HG03457 (cell line): ENCODE measurements around the gene PANX1.
A peak's percentile ranks its signal among the peaks of the same experiment; 100 is the strongest.
"Not testable (repeated sequence)": the region's sequence is repeated elsewhere in the genome, so short reads cannot be mapped to it uniquely, and the experiment has no call there.

Experiments used
- ATAC-seq: cut with Tn5 transposase; IDR thresholded peaks from one replicate; pipeline ENCODE4 v1.9.1; 2021; ENCODE audit warnings: moderate number of reproducible peaks; ENCODE audit not compliant: unreplicated experiment

Gene PANX1, protein sequence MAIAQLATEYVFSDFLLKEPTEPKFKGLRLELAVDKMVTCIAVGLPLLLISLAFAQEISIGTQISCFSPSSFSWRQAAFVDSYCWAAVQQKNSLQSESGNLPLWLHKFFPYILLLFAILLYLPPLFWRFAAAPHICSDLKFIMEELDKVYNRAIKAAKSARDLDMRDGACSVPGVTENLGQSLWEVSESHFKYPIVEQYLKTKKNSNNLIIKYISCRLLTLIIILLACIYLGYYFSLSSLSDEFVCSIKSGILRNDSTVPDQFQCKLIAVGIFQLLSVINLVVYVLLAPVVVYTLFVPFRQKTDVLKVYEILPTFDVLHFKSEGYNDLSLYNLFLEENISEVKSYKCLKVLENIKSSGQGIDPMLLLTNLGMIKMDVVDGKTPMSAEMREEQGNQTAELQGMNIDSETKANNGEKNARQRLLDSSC

DNA sequence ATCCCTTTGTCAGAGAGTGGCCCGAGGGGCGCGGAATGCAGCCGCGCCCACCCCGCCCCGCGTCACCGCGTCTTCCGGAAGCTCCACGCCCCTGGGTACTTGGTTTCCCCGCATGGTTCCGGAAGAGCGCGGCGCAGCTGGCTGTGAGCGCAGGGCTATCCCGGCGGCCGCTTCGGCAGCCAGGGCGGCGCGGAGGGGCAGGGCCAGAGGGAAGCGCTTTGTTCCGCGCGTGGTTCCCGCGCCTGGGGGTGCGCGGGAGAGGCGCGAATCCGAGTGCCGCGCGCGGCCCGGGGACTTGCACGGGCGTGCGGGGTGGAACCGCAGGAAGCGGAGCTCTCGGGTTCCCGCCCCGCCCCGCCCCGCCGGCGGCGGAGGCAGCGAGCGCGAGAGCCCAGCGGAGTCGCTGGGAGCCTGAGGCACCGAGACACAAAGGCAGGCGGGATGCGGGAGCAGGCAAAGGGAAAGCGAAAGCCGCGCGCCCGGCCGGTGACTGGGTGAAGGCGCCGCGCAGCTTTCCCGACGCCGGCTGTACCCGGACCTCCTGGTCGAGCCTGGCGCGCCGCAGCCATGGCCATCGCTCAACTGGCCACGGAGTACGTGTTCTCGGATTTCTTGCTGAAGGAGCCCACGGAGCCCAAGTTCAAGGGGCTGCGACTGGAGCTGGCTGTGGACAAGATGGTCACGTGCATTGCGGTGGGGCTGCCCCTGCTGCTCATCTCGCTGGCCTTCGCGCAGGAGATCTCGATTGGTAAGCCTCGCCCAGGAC is at the start of gene PANX1:
Gene PANX1 (plus strand): TSS at position 96 of the 766 bp plus-strand sequence. CDS start 472 bp downstream, at position 568.
- ATAC-seq, result peak; percentile 81

DNA sequence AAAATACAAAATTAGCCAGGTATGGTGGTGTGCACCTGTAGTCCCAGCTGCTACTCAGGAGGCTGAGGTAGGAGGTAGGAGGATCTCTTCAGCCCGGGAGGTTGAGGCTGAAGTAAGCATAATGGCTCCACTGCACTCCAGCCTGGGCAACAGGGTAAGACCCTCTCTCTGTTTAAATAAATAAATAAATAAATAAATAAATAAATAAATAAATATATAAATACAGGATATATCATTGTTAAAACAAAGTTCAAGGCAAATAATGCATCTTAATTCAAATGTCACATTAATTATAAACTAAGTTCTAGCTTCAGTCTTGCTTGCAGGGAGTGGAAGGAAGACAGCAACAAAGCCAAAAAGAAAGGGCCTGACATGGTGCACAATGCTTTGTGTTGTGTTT is 44.5 kb upstream of the PANX1 start:
- ATAC-seq, result no peak

DNA sequence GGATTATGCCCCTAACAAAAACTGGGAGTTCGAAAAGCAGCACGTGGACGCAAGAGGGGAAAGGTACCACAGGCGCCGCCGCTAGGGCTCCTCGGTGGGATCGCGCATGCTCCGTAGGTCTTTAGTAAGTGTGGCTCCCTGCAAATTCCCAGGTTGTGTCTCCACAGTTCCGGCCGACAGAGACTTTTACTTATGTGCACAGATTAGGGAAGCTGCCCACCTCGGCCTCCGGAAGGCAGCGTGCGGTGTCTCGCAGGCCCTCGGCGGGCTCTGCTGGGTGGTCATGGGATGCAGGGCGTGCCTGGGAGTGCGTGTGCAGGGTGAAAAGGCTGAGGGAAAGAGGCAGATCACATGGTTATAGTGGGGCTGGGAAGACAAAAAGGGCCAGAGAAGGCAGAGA is 39.7 kb upstream of the PANX1 start:
- ATAC-seq, result no peak

DNA sequence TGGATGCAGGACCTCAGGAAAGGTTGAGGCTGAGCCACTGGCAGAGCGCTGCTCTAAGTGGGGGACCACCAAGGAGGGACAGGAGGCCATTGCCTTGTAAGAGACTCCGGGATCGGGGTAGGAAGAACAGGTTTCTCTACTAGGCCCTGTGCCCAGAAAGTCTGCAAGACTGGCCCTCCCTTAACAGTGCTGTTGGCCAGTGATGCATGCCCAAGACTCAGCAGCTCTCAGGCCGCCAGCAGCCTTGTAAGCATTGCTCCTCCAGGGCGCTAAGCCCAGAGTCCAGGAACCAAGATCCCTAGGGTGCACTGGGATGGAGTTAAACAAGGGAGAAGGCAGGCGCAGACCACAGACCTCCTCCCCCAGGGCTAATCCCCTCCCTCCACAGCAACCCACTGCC is 39.3 kb upstream of the PANX1 start:
- no peak for ATAC-seq

DNA sequence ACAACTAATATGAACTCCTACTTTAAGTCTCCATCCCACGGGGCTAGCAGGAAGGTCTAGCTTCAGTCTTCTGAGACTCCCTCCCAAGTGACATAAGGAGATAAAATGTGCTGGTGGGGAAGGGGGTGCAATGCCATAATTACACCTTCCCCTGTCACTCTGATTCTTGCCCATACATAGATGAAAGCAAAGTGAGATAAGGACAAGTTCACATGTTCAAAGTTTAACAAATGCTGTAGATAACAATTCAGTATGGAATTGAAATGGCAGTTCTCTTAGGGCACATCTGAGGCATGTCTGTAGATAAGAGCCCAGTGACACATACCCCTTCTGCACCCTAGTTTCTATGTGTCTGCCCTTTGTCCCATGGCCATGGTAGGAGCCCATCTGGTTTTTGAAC is 38.2 kb upstream of the PANX1 start:
- no peak for ATAC-seq

DNA sequence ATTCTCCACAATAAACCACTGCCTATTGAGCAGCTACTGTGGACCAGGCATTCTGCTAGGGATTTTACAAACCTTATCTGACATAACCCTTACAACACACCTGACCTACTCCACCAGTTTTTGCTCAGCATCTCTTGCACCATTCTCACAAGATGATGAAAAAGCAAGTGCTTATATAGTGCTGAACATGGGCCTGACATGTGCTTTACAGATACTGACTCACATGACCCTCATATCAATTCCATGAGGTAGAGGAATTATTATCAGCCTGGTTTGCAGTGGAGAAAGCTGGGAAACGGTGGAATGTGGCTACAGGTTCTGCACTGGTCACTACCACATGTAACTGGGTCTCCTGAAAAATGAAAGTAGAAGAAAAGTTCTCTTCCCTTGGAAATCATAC is 37.5 kb upstream of the PANX1 start:
- ATAC-seq, result no peak

DNA sequence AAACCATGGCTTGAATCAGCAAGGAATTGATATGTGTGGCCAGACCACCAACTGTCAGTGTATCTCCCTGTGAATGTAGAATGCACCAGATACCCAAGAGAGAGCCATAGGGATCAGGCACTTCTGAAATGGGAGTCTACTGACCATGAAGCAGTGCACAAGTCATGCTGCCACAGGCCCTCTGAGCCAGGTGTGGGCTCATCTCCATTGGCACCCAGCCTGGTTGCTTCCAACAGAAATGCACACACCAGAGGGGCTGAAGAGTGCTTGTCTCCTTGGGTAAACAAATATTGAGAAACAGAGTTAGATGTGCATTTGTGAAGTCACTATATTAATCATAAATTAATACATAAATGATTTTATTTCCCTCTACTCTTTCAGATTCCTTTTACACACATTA is 28.4 kb upstream of the PANX1 start:
- ATAC-seq, result no peak

DNA sequence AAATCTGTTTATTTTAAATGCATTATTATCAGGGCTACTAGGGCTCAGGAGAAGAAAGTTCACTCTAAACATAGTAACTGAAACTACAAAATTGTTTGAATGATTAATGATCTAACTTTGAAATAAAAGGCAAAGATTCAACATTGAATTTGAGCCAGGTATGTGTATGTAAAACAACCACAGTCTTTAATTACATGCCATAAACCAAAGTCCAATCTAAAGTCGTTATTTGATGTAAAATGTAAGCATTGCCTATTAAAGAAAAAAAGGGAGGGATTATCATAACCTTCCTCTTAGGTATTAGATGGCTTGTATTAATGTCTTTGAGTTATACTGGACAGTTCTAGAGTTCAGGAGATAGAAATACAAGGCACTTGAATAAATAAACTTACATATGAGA is 25.2 kb upstream of the PANX1 start:
- ATAC-seq, result no peak

DNA sequence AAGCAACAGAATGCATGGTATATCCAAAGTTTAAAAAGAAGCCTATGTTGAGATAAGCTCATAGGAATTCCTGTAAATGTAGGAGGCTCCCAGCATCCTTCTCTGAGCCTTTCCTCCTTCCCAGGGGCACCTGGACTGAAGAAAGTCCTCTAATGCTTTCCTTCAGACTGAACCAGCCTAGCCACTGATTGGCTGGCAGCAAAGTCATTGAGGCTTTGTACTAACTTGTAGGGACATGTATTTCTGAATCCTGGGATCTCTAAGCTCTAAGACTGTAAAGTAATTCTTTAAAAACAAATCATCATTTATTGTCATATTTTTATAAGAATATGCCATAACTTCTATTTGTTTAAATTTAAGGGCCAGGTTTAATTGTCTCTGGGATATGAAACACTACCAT is 23.9 kb upstream of the PANX1 start:
- ATAC-seq, result no peak

DNA sequence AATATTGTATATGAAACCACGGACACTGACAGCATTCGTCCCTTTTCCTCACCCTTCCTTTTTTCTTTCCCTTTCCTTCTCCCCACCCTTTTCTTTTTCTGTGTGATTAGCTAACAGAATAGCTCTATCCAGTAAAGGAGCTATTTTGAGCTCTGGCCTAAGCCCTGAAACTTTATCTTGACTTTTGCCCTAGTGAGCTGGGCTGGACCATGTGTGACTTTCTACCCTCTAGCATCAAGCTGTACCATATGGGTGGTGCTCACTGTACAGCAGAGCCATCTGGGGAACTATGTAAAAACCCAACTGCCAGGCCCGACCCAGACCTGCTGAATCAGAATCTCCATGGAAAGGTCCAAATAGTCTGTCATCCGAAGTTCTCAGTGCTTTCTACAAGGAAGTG is 21.9 kb upstream of the PANX1 start:
- no peak for ATAC-seq

DNA sequence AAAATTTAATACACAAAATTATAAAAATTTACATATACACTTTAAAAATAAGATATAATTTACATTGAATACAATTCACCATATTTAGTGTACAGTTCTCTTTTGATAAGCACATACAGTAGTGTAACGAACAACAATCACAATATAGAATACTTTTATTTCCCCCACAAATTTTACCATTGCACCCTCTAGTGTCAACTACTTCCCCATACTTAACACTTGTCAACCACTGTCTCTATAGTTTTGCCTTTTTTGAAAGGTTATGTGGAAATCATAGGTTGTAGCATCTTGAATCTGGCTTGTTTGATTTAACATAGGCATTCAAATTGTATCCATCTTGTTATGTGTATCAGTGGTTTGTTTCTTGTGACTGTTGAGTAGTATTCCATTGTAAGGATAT is 21.3 kb upstream of the PANX1 start:
- no peak for ATAC-seq

DNA sequence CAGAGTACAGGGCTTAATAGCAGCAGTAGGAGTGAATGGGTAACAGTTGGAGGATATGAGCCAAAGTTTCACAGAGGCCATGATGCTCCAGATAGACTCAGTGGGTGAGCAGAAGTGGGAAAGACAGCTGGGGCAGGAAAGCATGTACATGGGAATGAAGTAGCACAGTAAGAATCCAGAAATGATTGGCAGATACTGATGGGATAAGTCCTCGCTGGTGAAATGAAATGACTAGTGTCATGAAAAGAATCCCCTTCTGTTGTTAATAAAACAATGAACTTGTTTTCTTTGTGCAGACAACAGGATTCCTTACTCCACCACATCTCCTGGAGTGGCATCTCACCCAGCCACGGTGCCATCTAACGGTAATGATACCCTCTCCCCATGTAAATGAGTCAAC is 17.4 kb upstream of the PANX1 start:
- ATAC-seq, result no peak

DNA sequence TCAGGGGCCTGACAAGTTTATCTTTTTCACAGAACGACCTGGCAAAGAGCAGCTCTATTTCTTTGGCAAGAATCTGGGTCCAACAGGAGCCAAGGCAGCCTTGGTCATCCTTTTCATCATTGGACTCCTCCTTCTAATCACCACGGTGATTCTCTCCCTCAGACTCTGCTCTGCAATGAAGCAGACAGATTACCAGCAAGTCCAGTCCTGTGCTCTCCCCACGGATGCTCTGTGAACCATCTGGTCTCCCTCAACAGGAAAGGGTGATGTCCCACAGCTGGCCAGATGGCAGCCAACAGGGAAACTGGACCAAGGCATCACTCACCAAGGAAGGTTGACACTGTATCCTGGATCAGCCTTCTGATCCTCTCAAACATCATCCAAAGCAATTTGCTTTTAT is 17.0 kb upstream of the PANX1 start:
- ATAC-seq, result no peak

DNA sequence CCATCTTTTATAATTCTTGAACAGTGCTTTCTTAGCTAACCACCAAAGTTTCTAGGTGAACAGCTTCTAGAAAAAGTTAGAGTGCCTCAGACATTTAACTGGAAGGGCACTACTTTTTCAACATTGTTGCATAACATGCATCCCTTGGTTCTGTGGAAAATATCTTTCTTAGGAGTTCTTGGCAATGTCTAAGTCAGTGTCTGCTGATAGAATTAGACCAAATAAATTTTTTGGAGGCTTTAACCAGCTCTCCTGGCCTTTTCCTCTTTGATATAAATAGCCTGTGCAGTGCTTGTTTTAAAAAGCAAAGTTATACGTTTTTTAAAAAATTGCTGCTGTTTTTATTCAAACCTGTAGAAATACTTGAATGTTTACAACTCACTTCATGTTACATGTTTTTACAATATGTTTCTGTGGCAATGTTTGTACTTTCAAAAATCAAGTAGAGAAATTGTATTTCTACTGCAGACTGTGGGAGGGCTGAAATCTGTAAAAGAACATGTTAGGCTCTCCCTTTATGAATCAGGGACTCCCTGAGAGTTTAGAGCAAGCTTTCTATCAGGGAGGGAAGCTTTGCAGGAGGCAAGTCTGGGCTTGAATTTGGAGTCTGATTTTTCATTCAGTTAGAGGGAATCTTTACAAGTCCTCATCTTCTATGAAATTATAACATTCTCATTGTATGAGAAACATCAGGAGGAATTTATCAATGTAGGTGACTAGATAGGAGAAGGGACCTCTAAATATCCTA is 16.3 kb upstream of the PANX1 start:
- ATAC-seq, result no peak

DNA sequence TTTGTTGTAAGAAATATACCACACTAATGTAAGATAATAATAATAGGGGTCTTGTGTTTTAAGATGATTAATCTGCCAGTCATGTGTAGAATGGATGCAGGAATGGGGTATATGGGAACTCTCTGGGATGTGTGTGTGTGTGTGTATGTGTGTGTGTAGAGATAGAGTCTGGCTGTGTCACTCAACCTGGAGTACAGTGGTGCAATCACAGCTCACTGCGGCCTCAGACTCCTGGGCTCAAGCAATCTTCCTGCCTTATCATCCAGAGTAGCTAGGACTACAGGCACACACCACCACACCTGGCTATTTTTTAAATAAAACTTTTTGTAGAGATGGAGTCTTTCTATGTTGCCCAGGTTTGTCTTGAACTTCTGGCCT is 11.5 kb upstream of the PANX1 start:
- no peak for ATAC-seq

DNA sequence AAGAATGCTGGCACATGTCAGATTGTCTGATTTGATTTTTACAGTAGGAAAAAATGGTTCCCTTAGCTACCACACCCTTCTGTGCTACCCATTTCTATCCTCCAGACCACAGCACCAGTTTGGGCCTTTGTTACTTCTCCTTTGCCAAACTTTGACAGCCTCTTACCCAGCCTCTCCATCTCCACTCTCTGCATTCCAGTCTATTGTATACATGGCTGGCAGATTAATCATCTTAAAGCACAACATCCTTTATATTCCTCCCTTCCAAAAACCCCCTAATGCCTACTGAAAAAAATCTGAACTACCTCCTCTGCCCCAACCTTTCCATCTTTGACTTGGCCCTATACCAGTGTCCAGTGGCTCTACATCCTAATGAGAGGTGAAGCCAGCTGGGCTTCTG is 10.8 kb upstream of the PANX1 start:
- no peak for ATAC-seq

DNA sequence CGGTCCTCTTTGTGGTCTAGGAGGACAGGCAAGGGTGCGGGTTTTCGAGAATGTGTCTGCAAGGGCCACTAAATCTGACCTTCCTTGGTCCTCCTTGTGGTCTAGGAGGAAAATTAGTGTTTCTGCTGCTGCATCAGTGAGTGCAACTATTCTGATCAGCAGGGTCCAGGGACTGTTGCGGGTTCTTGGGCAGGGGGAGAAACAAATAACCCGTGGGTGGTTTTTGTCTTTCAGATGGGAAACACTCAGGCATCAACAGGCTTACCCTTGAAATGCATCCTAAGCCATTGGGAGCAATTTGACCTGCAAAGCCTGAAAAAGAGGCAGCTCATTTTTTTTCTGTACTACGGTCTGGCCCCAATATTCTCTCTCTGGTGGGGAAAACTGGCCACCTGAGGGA is 9.0 kb upstream of the PANX1 start:
- not testable (repeated sequence) for ATAC-seq

DNA sequence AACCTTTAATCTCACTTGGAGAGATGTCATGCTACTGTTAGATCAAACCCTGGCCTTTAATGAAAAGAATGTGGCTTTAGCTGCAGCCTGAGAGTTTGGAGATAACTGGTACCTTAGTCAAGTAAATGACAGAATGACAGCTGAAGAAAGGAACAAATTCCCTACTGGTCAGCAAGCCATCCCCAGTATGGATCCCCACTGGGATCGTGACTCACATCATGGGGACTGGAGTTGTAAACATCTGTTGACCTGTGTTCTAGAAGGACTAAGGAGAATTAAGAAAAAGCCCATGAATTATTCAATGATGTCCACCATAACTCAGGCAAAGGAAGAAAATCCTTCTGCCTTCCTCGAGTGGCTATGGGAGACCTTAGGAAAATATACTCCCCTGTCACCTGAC is 8.1 kb upstream of the PANX1 start:
- not testable (repeated sequence) for ATAC-seq

DNA sequence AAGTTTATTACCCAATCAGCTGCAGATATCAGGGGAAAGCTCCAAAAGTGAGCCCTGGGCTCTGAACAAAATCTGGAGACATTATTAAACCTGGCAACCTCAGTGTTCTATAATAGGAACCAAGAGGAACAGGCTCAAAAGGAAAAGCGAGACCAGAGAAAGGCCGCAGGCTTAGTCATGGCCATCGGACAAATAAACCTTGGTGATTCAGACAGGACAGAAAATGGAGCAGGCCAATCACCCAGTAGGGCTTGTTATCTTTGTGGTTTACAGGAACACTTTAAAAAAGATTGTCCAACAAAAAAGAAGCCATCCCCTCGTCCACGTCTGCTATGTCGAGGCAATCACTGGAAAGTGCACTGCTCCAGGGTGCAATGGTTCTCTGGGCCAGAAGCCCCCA is 7.7 kb upstream of the PANX1 start:
- no peak for ATAC-seq

DNA sequence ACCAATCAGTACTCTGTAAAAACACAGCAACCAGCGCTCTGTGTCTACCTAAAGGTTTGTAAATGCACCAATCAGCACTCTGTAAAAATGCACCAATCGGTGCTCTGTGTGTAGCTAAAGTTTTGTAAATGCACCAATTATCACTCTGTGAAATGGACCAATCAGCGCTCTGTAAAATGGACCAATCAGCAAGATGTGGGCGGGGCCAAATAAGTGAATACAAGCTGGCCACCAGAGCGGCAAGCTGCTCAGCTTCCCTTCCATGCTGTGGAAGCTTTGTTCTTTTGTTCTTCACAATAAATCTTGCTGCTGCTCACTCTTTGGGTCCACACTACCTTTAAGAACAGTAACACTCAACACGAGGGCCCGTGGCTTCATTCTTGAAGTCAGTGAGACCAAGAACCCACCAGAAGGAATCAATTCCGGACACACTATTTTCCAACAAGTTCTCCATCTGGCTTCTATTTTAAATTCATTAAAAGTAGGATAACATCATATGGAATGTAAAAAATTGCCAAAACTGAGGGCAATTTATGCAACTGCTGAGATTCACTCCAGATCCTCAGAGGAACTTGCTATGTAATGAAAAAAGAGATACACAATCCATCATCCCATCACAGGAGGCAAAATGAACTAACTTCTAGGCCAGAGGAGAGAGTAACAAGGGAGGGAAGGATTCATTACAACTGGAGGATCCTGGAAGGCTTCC is 3.1 kb upstream of the PANX1 start:
- no peak for ATAC-seq

DNA sequence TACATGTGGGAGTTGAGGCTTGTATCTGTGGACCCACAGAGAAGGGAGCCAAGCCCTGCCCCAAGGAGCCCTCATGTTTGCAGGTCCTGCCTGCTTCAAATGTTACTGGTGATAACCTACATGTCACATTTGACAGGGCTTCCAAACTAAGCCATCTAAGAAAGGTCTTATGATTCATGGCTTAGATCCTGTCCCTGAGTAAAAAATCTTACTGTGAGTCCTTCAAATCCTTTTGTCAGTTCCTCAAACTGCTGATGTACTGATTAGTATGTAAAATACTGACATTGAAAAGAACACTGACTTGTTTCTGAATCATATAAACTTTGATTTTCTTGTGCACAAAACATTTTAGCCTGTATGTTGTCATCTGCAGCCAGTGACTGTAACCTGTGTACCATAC is 1.0 kb upstream of the PANX1 start:
- ATAC-seq, result no peak
